WTC11 (cell line): ENCODE data around the gene FLT1.

Experiments
- ESRRA ChIP-seq: sonication (generic); formaldehyde crosslinking; IDR thresholded peaks from 2 replicates; pipeline ENCODE4 v1.8.1; 2022; ENCODE audit warnings: mild to moderate bottlenecking, missing genetic modification reagents, borderline replicate concordance
- SP1 ChIP-seq: sonication (generic); formaldehyde crosslinking; conservative IDR thresholded peaks from 2 replicates; pipeline ENCODE4 v1.8.1; 2022; ENCODE audit warnings: missing genetic modification reagents
- ZNF263 ChIP-seq: sonication (generic); formaldehyde crosslinking; IDR thresholded peaks from 2 replicates; pipeline ENCODE4 v1.8.1; 2022; ENCODE audit warnings: low read depth, mild to moderate bottlenecking, moderate library complexity, missing genetic modification reagents
- TF ChIP-seq, protein P1 (sequence below): sonication (generic); formaldehyde crosslinking; IDR thresholded peaks from 2 replicates; pipeline ENCODE4 v1.8.0; 2022; ENCODE audit warnings: mild to moderate bottlenecking, missing genetic modification reagents
- TF ChIP-seq, protein P2 (sequence below): fragments of 200-600 bp; IDR thresholded peaks from 2 replicates; pipeline ENCODE4 v1.8.0; 2022; ENCODE audit warnings: antibody characterized with exemption

DNA sequence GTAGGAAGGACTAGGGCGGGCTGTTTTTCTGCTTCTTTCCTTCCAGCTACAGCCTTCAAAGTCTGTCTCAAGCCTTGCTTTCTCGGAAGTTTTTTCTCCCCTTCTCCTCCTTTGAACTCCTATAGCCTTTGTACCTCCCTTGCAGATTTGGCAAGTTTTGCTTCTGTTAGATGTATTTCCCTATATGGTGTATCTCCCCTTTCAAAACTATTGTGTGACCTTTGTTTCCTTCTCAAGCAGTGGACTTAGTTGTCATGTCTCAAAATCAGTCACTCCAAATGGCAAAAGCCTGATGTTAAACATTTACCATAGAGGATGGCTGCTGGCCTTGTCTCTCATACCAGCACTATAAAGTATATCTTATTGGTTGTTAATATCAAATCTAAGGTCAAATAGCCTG lies 152.7 kb downstream of the FLT1 start:
- TF ChIP-seq, protein P1, sequence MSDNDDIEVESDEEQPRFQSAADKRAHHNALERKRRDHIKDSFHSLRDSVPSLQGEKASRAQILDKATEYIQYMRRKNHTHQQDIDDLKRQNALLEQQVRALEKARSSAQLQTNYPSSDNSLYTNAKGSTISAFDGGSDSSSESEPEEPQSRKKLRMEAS (CRISPR knock-in tag) = no peak
- TF ChIP-seq ZNF263 = no peak
- TF ChIP-seq, protein P2, sequence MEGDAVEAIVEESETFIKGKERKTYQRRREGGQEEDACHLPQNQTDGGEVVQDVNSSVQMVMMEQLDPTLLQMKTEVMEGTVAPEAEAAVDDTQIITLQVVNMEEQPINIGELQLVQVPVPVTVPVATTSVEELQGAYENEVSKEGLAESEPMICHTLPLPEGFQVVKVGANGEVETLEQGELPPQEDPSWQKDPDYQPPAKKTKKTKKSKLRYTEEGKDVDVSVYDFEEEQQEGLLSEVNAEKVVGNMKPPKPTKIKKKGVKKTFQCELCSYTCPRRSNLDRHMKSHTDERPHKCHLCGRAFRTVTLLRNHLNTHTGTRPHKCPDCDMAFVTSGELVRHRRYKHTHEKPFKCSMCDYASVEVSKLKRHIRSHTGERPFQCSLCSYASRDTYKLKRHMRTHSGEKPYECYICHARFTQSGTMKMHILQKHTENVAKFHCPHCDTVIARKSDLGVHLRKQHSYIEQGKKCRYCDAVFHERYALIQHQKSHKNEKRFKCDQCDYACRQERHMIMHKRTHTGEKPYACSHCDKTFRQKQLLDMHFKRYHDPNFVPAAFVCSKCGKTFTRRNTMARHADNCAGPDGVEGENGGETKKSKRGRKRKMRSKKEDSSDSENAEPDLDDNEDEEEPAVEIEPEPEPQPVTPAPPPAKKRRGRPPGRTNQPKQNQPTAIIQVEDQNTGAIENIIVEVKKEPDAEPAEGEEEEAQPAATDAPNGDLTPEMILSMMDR = no peak
- no peak for TF ChIP-seq SP1 (CRISPR knock-in tag)
- TF ChIP-seq ESRRA = no peak
